SW480 (cell line): ENCODE measurements around the gene AFG3L2.
"Not testable (repeated sequence)": the region's sequence is repeated elsewhere in the genome, so short reads cannot be mapped to it uniquely, and the experiment has no call there.

Experiments
- DNase-seq: peaks from one replicate; pipeline ENCODE4 v3.0.0-alpha.2; 2016; ENCODE audit warnings: low spot score

Gene AFG3L2

DNA sequence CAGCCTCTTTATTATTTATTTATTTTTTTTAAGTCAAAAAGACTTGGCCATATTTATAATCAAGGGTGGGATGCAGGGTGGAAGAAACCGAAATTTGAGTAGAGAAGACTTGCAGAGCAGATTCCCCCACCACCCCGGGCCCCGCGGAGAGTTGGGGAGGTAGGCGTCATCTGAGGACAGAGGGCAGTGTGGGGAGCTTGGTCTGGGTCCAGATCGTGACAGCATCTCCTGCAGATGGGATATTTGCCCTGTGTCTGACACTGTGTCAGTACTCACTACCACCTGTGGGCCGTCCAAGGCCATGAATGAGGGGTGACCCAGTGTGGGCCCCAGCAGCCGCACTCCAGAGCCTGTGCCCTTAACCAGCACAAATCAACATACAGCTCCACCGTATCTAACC is 20.2 kb upstream of the AFG3L2 start:
- no peak for DNase-seq

DNA sequence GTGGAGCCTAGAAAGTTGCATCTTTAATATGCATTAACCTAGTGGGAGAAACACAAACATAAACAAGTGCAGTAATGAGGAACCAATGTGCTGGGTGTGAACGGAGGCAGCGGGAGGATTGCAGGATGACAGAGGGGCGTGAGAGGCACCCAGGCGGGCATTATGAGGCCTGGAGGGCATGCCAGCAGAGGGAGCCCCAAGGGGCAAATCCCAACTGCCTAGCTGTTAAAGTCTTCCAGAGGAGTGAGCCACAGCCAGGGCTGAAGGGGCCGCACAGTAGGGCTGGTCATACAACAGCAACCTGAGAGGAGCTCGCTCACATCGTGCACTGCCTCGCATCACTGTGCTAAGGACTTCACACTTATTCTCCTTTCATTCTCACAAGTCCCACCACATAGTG is 17.4 kb upstream of the AFG3L2 start:
- peak; percentile 42 for DNase-seq

DNA sequence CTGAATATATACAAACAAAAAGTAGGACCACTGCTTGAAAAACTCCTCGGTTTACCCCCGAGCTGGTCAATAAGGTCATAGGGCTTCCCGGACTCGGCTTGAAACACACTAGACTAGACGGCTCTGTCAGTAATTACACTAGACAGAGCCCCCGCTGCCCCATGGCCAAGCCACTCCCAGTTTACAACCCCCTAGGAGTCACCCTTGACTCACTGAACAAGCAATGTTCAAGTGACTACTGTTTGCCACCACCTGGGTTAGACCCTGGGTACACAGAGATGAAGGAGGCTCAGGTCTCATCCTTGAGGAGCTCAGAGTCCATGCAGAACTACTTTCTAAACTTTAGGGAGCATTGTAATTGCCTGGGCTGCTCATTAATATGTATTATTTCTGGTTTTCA is 17.0 kb upstream of the AFG3L2 start:
- no peak for DNase-seq

DNA sequence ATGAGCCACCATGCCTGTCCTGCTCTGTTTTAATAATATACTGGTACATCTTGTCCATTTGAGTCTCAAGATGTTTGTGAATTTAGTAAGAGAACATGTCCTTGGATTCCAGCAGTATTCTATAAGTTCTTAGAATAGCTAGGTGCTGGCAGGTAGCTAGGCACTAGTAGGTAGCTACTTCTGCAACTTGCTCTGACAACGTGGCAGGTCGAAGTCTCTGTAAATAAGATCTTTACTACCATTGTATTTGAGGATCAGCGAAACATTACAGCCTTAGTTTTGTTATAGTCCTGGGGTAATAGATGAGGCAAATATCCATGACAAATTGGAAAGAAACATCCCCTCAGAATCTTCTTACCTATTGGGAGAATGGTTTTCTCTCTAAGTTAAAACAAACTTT is 16.5 kb upstream of the AFG3L2 start:
- DNase-seq, result no peak

DNA sequence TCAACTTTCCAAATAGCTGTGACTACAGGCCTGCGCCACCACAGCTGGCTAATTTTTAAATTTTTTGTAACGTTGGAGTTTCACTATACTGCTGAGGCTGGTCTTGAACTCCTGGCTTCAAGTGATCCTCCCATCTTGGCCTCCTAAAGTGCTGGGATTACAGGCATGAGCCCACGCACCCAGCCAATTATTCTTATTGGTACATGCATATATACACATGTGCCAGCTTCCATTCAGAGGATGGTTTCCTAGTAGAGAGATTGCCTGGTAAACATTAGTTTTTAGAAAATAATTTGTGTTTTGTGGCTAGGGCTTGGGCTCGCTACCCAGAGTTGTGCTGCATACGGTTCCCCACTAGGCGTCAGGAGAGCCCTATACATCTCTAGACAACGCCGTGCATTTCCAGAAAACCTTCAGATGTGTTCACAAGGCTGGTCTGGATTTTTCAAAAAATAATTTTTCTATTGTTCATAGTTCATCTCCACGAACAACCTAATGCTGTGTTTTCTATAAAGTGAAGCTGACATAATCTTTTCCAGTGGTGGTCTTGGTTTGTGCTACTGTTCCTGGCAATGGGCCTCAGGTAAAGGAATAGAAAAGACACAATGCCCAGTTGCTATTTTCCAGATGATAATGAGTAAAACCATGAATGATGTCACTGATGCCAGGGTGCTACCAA is 14.6 kb upstream of the AFG3L2 start:
- DNase-seq, result peak; percentile 65

DNA sequence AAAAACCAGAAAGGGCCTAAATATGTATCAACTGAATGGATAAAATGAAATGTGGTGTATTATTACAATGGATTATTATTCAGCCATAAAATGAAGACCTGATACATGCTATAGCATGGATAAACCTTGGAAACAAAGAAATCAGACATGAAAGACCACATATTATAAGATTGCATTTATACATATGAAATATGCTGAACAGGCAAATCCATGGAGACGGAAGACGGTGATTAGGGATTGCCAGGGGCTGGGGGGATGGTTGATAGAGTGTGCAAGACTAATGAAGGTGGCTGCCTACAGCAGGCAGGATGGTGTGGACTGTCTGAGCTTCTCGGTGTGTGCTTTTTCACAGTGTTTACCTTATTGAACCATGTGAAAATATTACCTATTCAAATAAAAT is 11.4 kb upstream of the AFG3L2 start:
- DNase-seq, result no peak

DNA sequence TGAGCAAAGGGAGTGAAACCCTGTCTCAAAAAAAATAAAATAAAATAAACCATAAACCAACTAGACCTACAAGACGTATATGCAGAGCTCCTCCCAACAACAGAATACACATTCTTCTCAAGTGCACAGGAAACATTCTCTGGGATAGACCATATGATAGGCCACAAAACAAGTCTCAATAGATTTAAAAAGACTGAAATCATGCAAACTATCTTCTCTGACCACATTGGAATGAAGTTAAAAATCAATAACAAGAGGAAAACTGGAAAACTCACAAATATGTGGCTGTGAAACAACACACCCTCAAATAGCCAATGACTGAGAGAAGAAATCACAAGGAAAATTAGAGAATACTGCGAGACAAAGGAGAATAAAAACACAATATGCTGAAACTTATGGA is 7.2 kb upstream of the AFG3L2 start:
- no peak for DNase-seq

DNA sequence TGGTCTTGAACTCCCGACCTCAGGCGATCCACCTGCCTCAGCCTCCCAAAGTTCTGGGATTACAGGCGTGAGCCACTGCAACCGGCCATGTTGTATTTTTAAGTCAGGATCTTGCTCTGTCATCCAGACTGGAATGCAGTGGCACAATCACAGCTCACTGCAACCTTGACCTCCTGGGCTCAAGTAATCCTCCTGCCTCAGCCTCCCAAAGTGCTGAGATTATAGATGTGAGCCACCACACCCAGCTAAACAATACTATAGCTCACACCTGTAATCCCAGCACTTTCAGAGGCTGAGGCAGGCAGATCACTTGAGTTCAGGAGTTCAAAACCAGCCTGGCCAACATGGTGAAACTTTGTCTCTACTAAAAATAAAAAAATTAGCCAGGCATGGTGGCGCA is 6.7 kb upstream of the AFG3L2 start:
- not testable (repeated sequence) for DNase-seq

DNA sequence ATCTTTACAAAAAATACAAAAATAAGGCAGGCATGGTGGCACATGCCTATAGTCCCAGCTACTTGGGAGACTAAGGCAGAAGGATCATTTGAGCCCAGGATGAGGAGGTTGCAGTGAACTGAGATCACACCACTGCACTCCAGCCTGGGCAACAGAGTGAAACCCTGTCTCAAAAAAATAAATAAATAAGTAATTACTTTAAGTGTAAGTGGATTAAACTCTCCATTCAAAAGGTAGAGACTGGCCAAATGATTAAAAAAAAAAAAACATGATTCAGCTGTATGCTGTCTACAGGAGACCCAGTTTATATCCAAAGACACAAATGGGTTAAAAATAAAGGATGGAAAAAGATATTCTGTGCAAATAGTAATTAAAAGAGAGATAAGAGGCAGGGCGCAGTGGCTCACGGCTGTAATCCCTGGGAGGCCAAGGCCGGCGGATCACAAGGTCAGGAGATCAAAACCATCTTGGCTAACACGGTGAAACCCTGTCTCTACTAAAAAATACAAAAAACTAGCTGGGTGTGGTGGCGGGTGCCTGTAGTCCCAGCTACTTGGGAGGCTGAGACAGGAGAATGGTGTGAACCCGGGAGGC is 5.3 kb upstream of the AFG3L2 start:
- not testable (repeated sequence) for DNase-seq

DNA sequence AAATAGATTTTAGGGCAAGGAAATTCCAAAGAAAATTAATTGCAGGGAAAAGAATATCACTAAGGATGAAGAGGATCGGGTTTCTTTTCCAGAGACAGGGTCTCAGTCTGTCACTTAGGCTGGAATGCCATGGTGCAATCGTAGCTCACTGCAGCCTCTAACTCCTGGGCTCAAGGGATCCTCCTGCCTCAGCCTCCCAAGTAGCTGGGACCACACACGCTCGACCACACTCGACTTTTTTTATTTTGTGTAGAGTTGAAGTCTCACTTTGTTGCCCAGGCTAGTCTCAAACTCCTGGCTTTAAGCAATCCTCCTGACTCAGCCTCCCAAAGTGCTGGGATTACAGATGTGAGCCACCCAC is 1.2 kb upstream of the AFG3L2 start:
- not testable (repeated sequence) for DNase-seq

DNA sequence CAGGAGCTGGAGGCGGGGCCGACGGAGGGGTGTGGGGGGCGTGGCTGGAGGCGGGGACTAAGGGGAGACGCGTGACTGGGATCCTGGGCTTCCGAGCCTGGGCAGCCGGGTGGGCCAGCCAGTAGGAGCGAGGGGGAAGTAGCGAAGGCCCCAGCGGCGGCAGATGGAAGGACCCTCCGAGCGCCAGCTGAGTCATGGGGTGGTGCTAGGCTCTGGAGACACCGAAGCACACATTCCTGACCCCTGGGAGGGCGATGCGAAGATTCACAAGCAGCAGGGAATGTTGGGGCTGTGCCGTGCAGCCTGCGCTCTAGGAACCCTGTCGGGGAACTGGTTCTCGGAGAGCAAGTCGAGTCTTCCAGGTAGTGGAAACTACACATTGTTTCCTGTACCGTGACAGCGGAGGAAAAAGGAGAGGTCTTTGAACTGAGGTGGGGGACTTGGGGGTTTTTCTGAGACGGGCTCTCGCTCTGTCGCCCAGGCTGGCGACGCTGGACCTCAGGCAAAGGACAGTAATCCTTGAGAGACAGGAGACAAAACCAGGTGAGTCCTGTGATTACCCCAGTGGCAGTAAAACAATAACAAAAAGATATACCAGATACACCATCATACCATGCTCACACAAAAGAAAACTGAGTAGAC is 650 bp upstream of the AFG3L2 start:
- DNase-seq, result no peak

DNA sequence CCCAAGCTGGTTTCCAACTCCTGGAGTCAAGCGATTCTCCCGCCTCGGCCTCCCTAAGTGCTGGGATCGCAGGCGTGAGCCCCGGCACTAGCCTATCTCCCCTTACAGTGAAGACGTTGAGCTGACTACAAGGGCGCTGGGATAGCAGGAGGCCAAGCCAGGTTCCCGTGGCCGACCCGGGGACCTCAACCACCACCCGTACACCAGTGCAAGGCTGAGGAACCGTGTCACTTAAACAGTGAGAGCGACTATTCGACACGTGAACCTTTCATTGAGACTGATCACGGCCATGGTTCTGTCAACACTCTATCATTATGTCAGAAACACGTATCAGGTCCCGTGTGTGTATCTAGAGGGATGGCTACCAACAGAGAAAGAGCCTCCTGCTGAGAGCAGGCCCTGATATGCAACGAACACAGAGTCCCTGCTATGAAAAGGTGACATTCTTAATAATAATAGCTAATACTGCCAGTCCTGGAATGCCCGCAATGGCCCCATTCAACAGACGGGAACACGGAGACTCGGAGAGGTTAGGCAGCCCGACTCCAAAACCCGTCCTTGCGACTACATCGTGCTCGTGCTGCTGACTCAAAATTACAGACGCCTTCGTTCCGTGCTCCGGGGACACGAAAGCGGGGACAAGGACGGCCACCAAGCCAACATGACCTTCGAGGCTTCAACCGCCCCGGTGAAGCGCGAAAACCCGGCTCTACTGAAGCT is 833 bp downstream of the AFG3L2 start:
- peak; percentile 31 for DNase-seq

DNA sequence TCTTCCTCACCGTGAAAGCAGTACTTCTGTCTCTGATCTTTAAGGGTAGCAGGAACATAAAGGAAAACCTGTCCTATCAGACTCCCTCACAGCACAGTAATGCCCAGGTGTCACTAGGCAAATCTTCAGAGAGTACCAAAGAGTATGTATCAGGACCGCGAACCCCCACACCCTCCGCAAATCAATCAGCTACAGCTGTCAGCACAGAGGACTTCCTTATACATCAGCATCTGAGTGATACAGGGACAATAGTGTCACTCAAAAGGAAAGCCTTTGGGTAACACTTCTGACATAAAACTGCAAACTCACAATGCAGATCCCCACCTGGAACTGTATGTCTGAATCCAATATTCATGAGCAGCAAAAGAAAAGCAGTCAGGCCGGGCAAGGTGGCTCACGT is 2.6 kb downstream of the AFG3L2 start:
- DNase-seq, result no peak

DNA sequence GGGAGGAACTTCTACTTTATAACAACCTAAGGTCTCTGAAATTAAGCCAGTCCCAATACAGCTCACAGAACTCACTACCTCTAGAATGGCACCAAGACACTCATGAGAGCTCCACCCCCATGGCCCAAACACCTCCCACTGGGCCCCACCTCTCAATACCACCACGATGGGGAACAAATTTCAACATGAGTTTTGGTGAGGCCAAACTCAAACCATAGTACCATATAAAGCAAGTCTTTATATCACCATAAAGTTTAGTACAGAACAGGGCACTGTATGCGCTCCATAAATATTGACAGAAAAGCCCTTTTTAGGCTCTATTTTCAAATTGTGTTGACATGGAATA is 3.3 kb downstream of the AFG3L2 start:
- DNase-seq, result no peak

DNA sequence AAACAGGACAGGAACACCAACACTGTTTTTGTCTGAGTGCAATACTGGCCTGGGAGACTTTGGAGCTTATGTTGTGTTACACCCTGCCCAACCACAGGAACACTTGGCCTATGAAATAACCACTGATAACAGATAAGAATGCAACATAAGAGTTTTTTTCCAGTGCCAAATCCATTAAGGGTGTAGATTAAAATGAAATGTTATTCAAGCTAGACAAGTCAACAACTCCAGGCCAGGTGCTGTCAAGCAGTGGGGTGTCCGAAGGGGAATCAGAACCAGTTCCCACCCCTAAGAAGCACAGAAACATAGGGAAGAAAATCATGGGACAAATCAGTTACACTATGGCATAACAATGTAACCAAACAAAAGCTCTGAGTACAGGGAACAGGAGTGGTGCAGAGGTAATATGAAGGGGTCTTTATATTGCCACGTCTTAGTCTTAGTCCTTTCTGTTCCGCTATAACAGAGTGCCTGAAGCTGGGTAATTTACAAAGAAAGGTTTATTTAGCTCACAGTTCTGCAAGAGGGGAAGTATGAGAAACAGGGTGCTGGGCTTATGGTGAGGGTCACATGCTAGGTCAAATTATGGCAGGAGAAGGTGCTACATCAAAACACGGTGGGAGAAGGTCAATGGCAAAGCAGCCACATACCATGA is 3.8 kb downstream of the AFG3L2 start:
- DNase-seq, result no peak

DNA sequence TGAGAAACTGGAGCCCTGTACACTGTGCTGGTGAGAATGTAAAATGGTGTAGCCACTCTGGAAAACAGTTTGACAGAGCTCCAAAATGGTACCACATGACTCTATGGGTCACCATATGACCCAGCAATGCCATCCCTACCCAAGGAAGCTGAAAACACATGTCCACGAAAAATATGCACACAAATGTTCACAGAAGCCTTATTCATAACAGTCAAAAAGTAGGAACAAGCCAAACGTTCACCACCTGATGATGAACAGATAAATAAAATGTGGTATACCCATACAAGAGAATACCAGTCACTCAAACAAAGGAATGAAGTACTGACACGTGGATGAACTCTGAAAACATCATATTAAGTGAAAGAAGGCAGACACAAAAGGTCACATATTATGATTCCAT is 4.6 kb downstream of the AFG3L2 start:
- no peak for DNase-seq

DNA sequence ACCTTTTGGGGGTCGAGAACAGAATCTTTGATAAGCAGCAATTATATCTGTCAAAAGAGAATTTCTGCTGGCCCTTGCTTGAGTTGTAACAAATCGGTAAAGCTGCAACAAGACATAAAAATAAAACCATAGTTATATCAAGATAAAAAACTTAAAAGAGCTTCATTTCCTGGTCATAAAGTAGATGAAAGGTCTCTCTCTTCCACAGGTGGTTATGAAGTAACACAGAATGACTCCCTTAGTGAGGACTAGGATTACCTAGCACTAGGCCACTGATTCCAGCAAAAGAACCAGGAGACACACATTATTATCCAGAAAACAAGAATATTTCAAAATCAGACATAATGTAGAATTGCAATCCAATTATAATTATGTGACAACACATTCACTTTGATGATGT is 5.4 kb downstream of the AFG3L2 start:
- DNase-seq, result no peak

DNA sequence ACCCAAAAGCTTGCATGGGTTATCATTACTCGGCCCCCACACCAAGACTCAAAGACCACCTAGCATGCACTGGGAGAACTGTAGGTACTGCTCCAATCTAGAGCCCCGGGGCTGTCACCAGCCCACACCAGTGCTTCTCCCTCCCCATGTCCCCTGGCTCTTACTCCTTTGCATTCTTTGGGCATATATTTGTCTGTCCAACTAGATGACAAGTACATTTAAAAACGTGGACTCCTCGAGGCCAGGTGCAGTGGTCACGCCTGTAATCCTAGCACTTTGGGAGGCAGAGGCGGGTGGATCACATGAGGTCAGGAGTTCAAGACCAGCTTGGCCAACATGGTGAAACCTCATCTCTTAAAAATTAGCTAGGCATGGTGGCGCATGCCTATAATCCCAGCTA is 7.8 kb downstream of the AFG3L2 start:
- no peak for DNase-seq

DNA sequence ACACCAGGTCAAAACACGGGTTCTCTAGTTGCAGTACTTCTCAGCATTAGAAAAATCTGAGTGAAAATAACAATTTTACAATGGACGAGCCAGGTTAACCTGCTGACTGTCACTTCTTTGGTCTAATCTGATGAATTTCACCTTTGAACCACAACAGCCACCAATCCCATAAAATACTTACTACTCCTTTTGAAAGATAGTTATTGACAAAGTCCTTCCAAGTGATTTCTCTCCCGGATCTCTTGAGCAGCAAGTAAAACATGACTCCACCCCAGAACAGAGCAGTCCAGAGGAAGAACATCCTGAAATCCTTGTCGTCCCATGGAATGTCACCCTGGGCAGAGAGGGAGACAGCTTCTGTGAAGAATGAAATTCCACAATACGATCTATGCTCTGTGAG is 10.2 kb downstream of the AFG3L2 start:
- no peak for DNase-seq

DNA sequence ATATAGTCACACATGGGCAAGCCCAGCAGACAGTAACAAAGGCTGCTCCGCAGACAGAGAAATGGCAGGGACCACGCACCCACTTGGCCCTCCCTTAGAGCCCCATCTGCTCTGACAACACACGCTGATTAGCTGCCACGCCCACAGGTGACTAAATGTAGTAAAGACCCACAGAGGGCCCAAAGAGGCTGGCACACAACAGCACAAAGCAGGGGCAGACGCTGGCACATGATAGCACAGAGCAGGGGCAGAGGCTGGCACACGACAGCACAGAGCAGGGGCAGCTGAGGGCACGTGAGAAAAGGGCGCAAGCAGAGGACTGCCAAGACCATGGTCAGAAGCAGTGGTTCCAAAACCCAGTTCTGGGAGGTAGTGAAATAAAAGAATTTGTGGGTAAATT is 10.6 kb downstream of the AFG3L2 start:
- no peak for DNase-seq

DNA sequence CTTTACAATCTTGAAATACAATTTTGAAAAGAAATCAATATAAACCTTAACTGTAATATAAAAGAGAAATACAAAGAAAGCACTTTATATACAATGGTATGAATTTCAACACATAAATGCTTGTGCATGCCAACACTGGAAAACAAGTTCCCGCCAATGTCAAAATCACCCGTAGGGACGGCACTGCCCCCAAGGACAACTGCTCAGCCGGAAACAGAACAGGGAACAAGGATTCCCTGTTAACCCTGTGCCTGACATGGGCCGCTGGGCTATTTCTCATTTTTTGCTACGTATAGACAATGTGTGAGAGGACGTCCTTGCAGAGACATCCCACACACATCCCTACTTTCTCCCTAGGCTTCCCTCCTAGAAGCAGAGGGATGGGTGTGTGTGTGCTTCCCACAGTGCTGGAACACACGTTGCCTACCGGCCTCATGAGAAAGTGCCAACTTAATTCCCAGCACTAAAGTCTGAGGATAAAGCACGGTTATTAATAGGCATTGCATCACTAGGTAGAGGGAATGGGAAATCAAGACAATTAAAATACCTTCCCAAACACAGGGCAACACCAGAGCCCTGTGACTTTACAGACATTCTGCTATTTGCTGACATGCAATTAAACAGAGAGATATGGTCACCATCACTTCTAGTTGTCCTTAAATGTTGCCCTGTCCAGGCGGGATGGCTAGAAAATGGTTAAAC is 14.4 kb downstream of the AFG3L2 start:
- DNase-seq, result no peak

DNA sequence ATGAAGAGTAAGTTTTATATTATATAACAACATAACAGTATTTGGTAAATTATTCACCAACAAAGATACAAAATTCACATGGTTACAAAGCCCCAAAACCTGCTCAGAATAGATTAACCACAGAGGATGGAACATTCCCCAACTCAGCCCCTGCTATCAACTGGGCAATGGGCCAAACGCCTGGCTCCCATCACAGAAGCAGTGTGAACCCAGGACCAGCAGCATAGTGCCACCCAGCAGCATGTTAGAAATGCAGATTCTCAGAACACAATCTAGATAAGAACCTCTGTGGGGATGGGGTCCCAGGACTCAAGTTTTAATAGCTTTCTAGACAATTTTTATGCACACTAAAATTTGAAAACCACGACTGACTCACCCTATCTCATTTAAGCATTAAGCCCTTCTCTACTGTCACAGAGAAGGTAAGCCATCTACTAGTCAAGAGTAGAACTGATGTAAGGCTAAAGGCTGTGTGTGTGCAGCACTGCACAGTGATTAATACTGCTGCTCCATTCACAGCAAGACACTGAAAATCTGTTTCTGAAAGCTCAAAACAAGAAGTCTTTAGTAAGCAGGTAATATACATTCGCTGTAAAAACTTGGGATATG is 15.2 kb downstream of the AFG3L2 start:
- no peak for DNase-seq
